HK-2 (cell line): ENCODE measurements around the gene E2F1.
"Not testable (repeated sequence)": the region's sequence is repeated elsewhere in the genome, so short reads cannot be mapped to it uniquely, and the experiment has no call there.

Experiments used
- DNase-seq: peaks from one replicate; pipeline ENCODE4 v3.0.0-alpha.2; 2018; ENCODE audit not compliant: unreplicated experiment

The E2F1 gene

GRCh38 chr20:33710681-33711445 is 24.7 kb upstream of the E2F1 start:
- no peak for DNase-seq

GRCh38 chr20:33709905-33710541 is 23.8 kb upstream of the E2F1 start:
- no peak for DNase-seq

DNA sequence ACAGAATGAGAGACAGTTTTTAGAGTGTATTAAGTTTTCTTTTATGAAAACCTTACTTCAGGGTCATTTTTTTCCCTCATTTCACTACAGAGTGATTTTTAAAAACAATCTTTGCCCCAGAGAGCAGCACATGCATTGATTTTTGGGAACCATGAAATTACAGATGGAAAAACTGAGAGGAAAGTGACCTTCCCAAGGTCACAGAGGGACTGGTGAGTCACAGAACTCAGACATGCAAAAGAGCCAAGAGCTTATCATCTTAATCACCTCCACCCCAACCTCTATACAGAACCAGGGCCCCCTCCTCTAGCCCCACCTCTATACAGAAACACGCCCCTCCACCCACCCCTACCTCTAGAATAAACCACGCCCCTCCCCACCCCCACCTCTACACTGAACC is 23.2 kb upstream of the E2F1 start:
- DNase-seq, result no peak

- DNase-seq, result no peak
Measured at GRCh38 chr20:33707668-33708067, 21.5 kb upstream of the E2F1 start.

GRCh38 chr20:33704197-33704924 is 18.2 kb upstream of the E2F1 start:
- DNase-seq, result no peak

DNA sequence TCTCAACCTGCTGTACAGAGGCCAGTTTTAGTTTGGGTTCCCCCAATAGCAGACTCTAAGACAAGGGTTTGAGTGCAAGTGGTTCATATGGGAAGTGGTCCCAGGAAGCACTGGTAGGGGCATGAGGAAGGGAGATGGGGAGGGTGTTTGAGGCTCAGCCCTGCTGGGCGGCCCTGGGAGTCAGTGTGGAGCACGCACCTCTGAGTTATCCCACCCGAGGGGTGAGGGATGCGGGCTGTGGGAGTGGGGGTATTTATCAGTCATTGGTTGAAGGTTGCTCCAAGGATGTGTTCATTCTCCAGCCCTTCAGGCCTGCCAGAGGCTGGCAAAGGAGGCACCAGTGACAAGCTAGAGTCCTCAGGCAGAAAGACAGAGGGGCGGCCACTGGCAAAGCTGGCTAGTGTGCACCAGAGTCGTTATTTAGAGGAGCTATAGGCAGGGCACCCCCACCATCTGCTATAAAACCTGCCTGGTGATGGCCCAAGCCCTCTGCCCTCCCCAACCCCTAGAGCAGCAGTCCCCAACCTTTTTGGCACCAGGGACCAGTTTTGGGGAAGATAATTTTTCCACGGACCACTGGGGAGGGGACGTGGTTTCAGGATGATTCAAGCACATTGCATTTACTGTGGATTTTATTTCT is 17.4 kb upstream of the E2F1 start:
- DNase-seq, result no peak

DNA sequence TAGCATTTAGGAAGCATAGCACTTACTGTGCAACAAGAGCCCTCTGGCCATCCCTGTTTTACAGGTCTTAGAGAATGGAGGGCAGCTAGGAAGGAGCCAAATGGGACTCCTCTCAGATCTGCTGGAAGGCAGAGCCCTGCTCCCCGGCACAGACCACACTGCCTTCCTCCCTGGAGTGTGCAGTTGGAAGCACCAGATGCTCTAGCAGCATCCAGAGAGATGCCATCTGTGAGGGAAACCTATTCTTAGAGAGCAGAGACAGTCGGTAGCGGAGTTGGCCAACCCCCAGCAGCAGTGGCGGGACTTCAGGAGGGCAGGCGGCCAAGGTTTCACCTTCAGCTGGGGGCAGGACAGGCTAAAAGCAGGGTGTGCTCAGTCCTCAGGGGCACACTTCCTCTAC is 16.7 kb upstream of the E2F1 start:
- no peak for DNase-seq

GRCh38 chr20:33701629-33702450 is 15.7 kb upstream of the E2F1 start:
- no peak for DNase-seq

DNA sequence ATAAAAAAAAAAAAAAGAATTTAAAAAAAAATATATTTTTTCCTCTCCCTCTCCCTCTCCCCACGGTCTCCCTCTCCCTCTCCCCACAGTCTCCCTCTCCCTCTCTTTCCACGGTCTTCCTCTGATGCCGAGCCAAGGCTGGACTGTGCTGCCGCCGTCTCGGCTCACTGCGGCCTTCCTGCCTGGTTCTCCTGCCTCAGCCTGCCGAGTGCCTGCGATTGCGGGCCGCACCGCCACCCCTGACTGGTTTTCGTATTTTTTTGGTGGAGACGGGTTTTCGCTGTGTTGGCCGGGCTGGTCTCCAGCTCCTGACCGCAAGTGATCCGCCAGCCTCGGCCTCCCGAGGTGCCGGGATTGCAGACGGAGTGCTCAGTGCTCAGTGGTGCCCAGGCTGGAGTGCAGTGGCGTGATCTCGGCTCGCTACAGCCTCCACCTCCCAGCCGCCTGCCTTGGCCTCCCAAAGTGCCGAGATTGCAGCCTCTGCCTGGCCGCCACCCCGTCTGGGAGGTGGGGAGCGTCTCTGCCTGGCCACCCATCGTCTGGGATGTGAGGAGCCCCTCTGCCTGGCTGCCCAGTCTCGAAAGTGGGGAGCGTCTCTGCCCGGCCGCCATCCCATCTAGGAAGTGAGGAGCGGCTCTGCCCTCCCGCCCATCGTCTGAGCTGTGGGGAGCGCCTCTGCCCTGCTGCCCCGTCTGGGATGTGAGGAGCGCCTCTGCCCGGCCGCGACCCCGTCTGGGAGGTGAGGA is 14.7 kb upstream of the E2F1 start:
- not testable (repeated sequence) for DNase-seq

DNA sequence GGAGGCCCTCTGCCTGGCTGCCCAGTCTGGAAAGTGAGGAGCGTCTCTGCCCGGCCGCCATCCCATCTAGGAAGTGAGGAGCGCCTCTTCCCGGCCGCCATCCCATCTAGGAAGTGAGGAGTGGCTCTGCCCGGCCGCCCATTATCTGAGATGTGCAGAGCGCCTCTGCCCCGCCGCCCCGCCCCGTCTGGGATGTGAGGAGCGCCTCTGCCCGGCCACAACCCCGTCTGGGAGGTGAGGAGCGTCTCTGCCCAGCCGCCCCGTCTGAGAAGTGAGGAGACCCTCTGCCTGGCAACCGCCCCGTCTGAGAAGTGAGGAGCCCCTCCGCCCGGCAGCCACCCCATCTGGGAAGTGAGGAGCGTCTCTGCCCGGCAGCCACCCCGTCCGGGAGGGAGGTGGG is 12.8 kb upstream of the E2F1 start:
- not testable (repeated sequence) for DNase-seq

GRCh38 chr20:33697129-33697528 is 10.9 kb upstream of the E2F1 start:
- no peak for DNase-seq

DNA sequence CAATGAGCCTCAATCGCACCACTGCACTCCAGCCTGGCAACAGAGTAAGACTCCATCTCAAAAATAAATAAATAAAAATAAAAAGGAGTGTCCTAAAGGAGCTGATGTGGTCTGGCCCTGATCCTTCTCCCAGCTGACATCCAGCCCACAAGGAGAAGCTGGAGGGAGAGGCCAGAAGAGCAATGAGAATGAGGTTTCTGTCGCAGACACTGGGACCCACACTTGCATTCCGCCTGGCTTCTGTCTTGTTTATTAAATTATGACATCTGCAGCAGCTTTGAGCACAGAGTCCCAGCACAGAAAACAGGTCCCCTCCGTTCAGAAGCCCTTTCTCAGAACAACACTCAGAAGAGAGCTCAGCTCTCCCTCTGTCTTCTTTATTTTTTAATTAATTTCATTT is 10.3 kb upstream of the E2F1 start:
- DNase-seq, result no peak

- no peak for DNase-seq
Measured at GRCh38 chr20:33694639-33695012, 8.4 kb upstream of the E2F1 start.

GRCh38 chr20:33693741-33694638 is 7.8 kb upstream of the E2F1 start:
- DNase-seq, result no peak

DNA sequence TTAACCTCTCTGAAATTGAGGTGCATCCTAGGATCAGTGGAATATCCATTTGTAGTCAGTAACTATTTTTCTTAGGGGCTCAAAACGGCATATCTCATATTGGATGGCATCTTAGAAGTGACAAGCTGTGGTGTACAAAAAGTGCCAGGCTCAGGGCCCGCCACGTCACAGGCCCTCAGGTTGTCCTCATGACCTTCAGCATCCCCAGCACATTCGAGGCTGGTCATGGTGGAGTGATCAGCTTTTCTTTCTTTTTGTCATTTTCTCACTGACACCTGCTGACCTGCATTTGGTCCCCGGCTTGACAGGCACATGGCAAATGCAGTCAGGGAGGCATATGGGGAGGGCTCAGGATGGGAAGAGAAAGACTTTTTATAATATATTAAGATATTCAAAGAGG is 7.1 kb upstream of the E2F1 start:
- no peak for DNase-seq

DNA sequence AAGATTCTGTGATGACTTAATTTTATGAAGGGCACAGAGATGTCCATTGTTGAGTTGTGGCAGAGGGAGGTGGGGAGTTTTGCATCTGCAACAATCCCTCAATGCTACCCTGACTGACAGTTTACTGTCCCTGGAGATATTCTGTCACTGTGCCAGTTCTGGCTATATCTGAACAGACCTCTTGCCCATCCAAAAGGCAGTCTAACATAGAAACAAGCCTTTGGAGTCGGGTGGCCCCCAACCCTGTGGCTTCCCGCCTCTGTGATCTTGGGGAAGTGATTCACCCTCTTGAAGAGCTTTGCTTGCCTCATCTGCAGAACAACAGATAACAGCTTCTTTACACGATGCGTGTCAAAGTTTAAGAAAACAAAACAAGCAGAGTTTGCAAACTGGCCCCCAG is 3.8 kb upstream of the E2F1 start:
- DNase-seq, result peak; percentile 52

GRCh38 chr20:33689493-33689892 is 3.3 kb upstream of the E2F1 start:
- DNase-seq, result no peak

DNA sequence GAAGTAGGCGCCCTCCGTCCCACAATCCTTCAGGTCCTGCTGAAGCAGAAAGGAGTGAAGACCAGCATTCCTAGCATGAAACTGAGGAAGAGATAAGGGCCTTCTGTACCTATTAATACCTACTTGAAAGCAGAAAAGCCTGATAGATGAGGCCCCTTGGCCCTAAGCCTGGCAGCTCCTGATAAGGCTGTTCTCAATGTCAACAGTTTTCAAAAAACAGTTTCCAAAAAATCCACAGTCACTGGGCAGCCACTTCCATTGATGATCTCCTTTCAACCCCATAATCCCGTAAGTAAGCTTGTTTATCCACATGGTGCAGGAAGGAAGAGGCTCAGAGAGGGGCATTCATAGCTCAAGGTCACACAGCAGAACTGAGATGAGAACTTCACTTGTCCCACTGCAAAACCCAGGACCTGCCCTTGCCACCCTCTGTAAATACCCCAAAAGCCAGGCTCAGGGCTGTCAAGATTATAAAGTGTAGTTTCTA is 2.8 kb upstream of the E2F1 start:
- no peak for DNase-seq
